Tibial nerve (tissue), 3 donors: ENCODE data around the gene KIF13A.

Experiments
- CTCF ChIP-seq, 5 experiments: fragments of 200-600 bp in 3 of 5; fragments of 450-650 bp in 2 of 5; sonication (generic) in 3 of 5; IDR thresholded peaks; one replicate each; pipeline ENCODE4 v1.5.1; 2016 to 2019; ENCODE audit warnings: antibody characterized with exemption in 5 of 5, mild to moderate bottlenecking in 3 of 5, moderate library complexity in 2 of 5
- POLR2A ChIP-seq, 2 donors: fragments of 450-650 bp; IDR thresholded peaks; one replicate each; pipeline ENCODE4 v1.6.1; 2017; ENCODE audit warnings: antibody characterized with exemption in 2 of 2, mild to moderate bottlenecking in 2 of 2, moderate library complexity in 2 of 2

DNA sequence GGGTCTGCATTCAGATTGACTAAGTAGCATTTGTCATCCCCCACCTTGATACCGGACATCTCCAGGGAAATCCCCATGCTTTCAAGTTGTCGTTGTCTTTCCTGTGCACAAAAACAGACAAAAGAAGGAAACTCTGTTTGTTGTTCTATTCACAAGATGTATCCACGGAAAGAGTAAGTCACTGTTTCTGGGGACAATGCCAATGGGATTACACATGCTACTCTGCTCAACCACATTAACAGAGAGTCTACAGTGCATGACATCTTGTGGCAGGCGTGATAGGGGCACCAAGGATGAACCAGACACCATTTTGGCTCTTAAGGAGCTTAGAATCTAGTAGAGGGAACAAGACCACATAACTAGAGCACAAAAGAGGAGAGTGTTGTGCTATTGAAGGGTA lies 156.3 kb downstream of the KIF13A start:
- no peak for TF ChIP-seq CTCF (IDR thresholded peaks at IDR 0.05)
- TF ChIP-seq POLR2A (IDR thresholded peaks at IDR 0.05), result no peak
